ENCODE results near the gene RPRM.
"Not testable (repeated sequence)": the region's sequence is repeated elsewhere in the genome, so short reads cannot be mapped to it uniquely, and the experiment has no call there.

RPRM gene

GRCh38 chr2:153476816-153477635, 1.5 kb downstream of the RPRM start:
- no peak for TF ChIP-seq GATA1 (IDR thresholded peaks at IDR 0.05; ENCODE audit: low read depth, low read length)
- TF ChIP-seq POLR2A (IDR thresholded peaks at IDR 0.05; ENCODE audit: low read length), result no peak
- no peak for DNase-seq

- TF ChIP-seq POLR2A (IDR thresholded peaks at IDR 0.05; ENCODE audit: low read length), result no peak
- no peak for TF ChIP-seq GATA1 (IDR thresholded peaks at IDR 0.05; ENCODE audit: low read depth, low read length)
- DNase-seq, result no peak
These were observed 2.1 kb downstream of the RPRM start for GRCh38 chr2:153476491-153476815.

- no peak for DNase-seq
These were observed 3.6 kb downstream of the RPRM start for GRCh38 chr2:153474876-153475435.

GRCh38 chr2:153474407-153474806, 4.2 kb downstream of the RPRM start:
- no peak for TF ChIP-seq GATA1 (IDR thresholded peaks at IDR 0.05; ENCODE audit: low read depth, low read length)
- TF ChIP-seq POLR2A (IDR thresholded peaks at IDR 0.05; ENCODE audit: low read length), result no peak
- no peak for DNase-seq

More at GRCh38 chr2:153474876-153475435, 3.6 kb downstream of the RPRM start:
- TF ChIP-seq POLR2A (IDR thresholded peaks at IDR 0.05; ENCODE audit: low read length) (no peak), GATA1 (IDR thresholded peaks at IDR 0.05; ENCODE audit: low read depth, low read length) (no peak)

- TF ChIP-seq GATA1 (IDR thresholded peaks at IDR 0.05; ENCODE audit: low read depth, low read length) (no peak), POLR2A (IDR thresholded peaks at IDR 0.05; ENCODE audit: low read length) (no peak)
- no peak for DNase-seq
These were observed 7.7 kb downstream of the RPRM start for GRCh38 chr2:153470867-153471266.

- TF ChIP-seq POLR2A (IDR thresholded peaks at IDR 0.05; ENCODE audit: low read length), result no peak
- TF ChIP-seq GATA1 (IDR thresholded peaks at IDR 0.05; ENCODE audit: low read depth, low read length), result no peak
- no peak for DNase-seq
These were observed 14.2 kb downstream of the RPRM start for GRCh38 chr2:153464395-153464794.

GRCh38 chr2:153462338-153462859, 16.2 kb downstream of the RPRM start:
- no peak for DNase-seq
- TF ChIP-seq GATA1 (IDR thresholded peaks at IDR 0.05; ENCODE audit: low read depth, low read length), result no peak
- no peak for TF ChIP-seq POLR2A (IDR thresholded peaks at IDR 0.05; ENCODE audit: low read length)

GRCh38 chr2:153461453-153461852, 17.1 kb downstream of the RPRM start:
- no peak for DNase-seq
- TF ChIP-seq POLR2A (IDR thresholded peaks at IDR 0.05; ENCODE audit: low read length) (no peak), GATA1 (IDR thresholded peaks at IDR 0.05; ENCODE audit: low read depth, low read length) (no peak)

- TF ChIP-seq GATA1 (IDR thresholded peaks at IDR 0.05; ENCODE audit: low read depth, low read length) (no peak), POLR2A (IDR thresholded peaks at IDR 0.05; ENCODE audit: low read length) (no peak)
- no peak for DNase-seq
These were observed 22.7 kb downstream of the RPRM start for GRCh38 chr2:153455861-153456260.

GRCh38 chr2:153455403-153455802, 23.2 kb downstream of the RPRM start:
- DNase-seq, result no peak
- TF ChIP-seq POLR2A (IDR thresholded peaks at IDR 0.05; ENCODE audit: low read length), result no peak
- no peak for TF ChIP-seq GATA1 (IDR thresholded peaks at IDR 0.05; ENCODE audit: low read depth, low read length)

GRCh38 chr2:153451611-153452010, 27.0 kb downstream of the RPRM start:
- TF ChIP-seq POLR2A (IDR thresholded peaks at IDR 0.05; ENCODE audit: low read length) (no peak), GATA1 (IDR thresholded peaks at IDR 0.05; ENCODE audit: low read depth, low read length) (no peak)
- no peak for DNase-seq

- TF ChIP-seq GATA1 (IDR thresholded peaks at IDR 0.05; ENCODE audit: low read depth, low read length), result no peak
- TF ChIP-seq POLR2A (IDR thresholded peaks at IDR 0.05; ENCODE audit: low read length), result no peak
- no peak for DNase-seq
These were observed 35.5 kb downstream of the RPRM start for GRCh38 chr2:153443106-153443505.

- DNase-seq, result not testable (repeated sequence)
These were observed 35.9 kb downstream of the RPRM start for GRCh38 chr2:153442616-153443015.

- DNase-seq, result not testable (repeated sequence)
These were observed 38.5 kb downstream of the RPRM start for GRCh38 chr2:153440090-153440489.

- no peak for DNase-seq
- TF ChIP-seq GATA1 (IDR thresholded peaks at IDR 0.05; ENCODE audit: low read depth, low read length) (no peak), POLR2A (IDR thresholded peaks at IDR 0.05; ENCODE audit: low read length) (no peak)
These were observed 45.2 kb downstream of the RPRM start for GRCh38 chr2:153433403-153433802.
